Tibial nerve (tissue), 4 donors: Measurements from ENCODE around the gene UBXN6.
A peak's percentile ranks its signal among the peaks of the same experiment; 100 is the strongest.

Experiments used
- EP300 ChIP-seq, 2 donors: sonication (generic); formaldehyde crosslinking; IDR thresholded peaks; one replicate each; pipeline ENCODE4 v1.6.1; 2017; ENCODE audit warnings: antibody characterized with exemption in 2 of 2, mild to moderate bottlenecking in 1 of 2
- POLR2A ChIP-seq, 2 donors: fragments of 450-650 bp; IDR thresholded peaks; one replicate each; pipeline ENCODE4 v1.6.1; 2017; ENCODE audit warnings: antibody characterized with exemption in 2 of 2, mild to moderate bottlenecking in 2 of 2, moderate library complexity in 2 of 2
- TF ChIP-seq, protein P1 (sequence below), 5 experiments: fragments of 200-600 bp in 3 of 5; fragments of 450-650 bp in 2 of 5; sonication (generic) in 3 of 5; IDR thresholded peaks; one replicate each; pipeline ENCODE4 v1.5.1; 2016 to 2019; ENCODE audit warnings: antibody characterized with exemption in 5 of 5, mild to moderate bottlenecking in 3 of 5, moderate library complexity in 2 of 5

DNA sequence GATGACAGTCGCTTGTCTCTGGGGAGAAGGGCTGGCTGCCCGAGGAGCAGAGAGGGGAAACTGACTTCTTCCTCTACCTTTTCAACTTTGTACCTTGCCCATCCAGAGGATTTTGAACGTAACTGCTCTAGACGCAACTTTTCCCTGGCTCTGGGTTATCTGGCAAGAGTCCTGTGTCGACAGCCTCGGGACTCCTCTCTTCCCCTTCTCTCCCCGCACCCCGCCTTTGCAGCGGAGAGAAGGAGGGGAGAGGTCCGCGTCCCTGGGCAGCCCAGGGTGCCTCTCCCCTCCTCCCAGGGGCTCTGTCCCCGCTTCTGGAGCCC is 57.8 kb downstream of the UBXN6 start:
- TF ChIP-seq, protein P1, sequence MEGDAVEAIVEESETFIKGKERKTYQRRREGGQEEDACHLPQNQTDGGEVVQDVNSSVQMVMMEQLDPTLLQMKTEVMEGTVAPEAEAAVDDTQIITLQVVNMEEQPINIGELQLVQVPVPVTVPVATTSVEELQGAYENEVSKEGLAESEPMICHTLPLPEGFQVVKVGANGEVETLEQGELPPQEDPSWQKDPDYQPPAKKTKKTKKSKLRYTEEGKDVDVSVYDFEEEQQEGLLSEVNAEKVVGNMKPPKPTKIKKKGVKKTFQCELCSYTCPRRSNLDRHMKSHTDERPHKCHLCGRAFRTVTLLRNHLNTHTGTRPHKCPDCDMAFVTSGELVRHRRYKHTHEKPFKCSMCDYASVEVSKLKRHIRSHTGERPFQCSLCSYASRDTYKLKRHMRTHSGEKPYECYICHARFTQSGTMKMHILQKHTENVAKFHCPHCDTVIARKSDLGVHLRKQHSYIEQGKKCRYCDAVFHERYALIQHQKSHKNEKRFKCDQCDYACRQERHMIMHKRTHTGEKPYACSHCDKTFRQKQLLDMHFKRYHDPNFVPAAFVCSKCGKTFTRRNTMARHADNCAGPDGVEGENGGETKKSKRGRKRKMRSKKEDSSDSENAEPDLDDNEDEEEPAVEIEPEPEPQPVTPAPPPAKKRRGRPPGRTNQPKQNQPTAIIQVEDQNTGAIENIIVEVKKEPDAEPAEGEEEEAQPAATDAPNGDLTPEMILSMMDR (IDR thresholded peaks at IDR 0.05), result no peak
- TF ChIP-seq POLR2A (IDR thresholded peaks at IDR 0.05) (no peak), EP300 (IDR thresholded peaks at IDR 0.05) (peak in 1 of 2 donors; percentile 42)
